GM13976 (cell line): ENCODE measurements around the gene SEMA6B.

ENCODE experiments used
- DNase-seq: peaks from one replicate; pipeline ENCODE4 v3.0.0; 2012; ENCODE audit warnings: low spot score
- in situ Hi-C: fragments of 300-500 bp; cut with MboI; formaldehyde crosslinking; loops from one replicate; pipeline ENCODE4 v1.12.0; 2022; ENCODE audit warnings: low sequenced_read_pairs, mixed read lengths, inconsistent platforms; ENCODE audit not compliant: unreplicated experiment
- TF ChIP-seq, protein P1 (sequence below): IDR thresholded peaks from 2 replicates; pipeline ENCODE4 v1.5.1; 2012; ENCODE audit warnings: borderline replicate concordance, mild to moderate bottlenecking; ENCODE audit not compliant: insufficient read depth; ENCODE audit errors: extremely low read depth, missing control alignments, control extremely low read depth

Gene SEMA6B

DNA sequence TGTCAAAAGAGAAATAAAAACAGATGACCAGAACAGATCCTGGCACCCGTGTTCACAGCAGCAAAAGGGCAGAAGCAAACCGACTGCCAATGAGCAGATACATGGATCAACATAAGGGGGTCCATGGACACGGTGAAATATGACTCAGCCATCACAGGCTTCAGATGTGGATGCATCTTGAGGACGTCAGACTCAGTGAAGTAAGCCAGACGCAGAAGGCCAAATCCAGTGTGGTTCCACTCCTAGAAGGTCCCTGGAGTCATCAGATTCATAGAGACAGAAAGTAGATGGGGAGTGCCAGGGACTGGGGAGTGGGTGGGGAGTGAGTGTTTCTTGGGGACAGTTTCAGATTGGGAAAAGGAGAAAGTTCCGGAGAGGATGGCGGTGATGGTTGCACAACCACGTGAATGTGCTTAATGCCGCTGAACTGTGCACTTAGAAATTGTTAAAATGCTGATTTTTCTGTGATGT lies 28.8 kb upstream of the SEMA6B start:
- in situ Hi-C loops = no loop called here
- DNase-seq = no peak
- TF ChIP-seq, protein P1, sequence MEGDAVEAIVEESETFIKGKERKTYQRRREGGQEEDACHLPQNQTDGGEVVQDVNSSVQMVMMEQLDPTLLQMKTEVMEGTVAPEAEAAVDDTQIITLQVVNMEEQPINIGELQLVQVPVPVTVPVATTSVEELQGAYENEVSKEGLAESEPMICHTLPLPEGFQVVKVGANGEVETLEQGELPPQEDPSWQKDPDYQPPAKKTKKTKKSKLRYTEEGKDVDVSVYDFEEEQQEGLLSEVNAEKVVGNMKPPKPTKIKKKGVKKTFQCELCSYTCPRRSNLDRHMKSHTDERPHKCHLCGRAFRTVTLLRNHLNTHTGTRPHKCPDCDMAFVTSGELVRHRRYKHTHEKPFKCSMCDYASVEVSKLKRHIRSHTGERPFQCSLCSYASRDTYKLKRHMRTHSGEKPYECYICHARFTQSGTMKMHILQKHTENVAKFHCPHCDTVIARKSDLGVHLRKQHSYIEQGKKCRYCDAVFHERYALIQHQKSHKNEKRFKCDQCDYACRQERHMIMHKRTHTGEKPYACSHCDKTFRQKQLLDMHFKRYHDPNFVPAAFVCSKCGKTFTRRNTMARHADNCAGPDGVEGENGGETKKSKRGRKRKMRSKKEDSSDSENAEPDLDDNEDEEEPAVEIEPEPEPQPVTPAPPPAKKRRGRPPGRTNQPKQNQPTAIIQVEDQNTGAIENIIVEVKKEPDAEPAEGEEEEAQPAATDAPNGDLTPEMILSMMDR = no peak

DNA sequence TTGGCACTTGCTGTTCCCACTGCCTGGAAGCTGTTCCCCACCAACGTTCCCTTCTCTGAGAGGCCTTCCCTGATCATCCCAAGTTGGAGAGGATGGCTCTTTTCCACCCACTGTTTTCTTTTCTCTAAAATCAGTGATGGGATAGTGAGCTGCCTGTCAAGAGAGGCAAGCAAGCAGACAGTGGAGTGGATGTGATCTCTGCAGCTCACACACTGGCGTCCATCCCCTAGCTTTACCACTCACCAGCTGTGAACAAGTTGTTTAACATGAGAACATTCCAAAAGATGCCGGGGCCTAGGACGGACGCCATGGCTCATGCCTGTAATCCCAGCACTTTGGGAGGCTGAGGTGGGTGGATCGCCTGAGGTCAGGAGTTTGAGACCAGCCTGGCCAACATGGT lies 28.0 kb upstream of the SEMA6B start:
- TF ChIP-seq, protein P1 = no peak
- in situ Hi-C loops = no loop called here
- no peak for DNase-seq

DNA sequence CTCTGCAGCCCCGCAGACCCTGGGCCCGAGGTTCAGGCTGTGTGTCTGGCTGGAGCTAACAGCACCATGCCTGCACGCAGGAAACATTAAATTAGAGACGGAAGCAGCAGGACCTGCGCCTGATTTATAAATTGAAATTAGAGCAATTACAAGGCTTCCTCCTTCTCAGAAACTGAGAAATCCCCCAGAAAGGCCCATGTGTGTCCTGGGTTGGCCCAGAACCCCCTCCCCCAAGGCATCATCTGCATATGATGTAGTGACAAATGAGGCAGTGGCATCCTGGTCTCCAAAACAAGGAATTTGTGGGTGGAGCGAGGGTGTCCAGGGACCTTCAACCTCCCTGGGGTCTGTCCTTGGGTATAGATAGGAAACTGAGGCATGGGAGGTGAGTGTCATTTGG lies 27.2 kb upstream of the SEMA6B start:
- TF ChIP-seq, protein P1 = no peak
- no peak for DNase-seq
- in situ Hi-C loops = no loop called here

DNA sequence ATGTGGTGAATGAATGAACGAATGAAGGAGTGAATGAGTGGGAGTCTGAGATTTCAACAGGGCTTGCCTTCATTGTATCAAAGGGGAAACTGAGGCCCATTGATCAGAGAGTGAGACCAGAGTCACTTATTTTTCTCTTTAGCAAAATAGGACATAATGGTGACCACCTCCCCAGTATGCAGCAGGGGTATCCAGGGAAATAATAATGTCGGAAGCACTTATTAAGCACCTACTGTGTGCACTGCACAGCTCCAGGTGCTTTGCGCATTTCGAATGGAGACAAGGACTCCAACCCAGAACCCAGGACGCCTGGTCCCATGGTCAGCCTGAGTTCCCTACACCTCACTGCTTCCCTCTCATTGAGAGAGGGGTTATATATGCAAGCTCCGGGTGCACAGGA lies 26.8 kb upstream of the SEMA6B start:
- no peak for DNase-seq
- TF ChIP-seq, protein P1 = no peak
- in situ Hi-C loops = no loop called here

DNA sequence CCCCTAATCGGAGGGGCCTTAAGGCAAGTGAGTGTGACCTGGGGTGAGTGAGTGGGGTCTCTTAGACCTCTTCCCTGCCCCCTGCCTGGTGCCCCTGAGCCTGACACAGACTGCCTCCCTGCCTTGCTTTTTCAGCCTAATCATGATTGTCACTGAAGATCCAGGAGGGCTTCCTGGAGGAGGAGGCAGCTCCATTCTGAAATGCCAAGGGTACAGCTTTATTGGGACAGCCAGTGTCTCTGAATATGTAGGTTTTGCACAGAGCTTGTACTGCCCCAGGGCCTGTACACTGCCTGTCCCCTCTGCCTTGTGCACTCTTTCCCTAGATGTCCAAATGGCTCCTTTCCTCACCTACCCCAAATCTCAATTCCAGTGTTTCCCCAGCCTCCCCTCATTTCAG lies 26.1 kb upstream of the SEMA6B start:
- TF ChIP-seq, protein P1 = no peak
- DNase-seq = no peak
- in situ Hi-C loops = no loop called here

DNA sequence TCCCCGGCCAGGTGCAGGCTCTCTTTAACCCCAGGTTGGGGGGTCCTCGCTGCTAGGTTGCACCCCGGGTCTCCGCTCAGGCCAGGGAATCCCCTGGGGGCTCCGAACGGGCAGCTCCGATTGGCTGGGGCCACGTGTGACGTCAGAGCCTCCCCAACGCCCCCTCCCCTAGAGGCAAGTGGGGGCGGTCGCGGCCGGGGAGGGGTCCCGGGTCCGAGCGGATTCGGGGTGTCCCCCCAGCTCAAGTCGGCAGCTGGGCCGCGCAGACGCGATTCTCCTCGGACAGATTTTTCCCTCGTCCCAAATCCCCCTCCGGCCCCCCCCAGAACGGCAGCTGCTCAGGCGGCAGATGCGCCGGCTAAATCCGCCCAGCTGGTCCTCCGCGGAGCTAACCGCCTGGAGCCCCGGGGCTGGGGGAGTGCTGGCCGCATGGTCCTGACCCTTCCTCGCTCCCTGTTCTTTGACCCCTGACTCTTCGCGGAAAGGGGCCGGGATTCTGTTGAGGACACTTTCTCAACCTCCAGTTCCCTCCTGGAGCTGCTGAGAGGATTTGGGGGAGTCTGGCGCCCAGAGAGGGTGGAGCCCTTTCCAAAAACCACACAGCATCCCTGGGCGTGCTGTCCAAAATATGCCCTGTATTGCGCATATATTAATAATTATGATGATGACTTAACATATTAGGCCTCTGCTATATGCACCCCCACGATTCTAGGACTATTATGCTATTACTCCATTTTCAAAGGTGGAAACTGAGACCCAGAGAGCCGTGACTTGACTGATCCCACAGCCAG lies 25.4 kb upstream of the SEMA6B start:
- TF ChIP-seq, protein P1 = no peak
- DNase-seq = no peak
- in situ Hi-C loops = no loop called here
